HG02938 (cell line): ENCODE measurements around the gene SEPTIN3.
"Not testable (repeated sequence)": the region's sequence is repeated elsewhere in the genome, so short reads cannot be mapped to it uniquely, and the experiment has no call there.

Source experiments
- ATAC-seq: cut with Tn5 transposase; IDR thresholded peaks from one replicate; pipeline ENCODE4 v1.9.1; 2021; ENCODE audit warnings: mild to moderate bottlenecking, moderate library complexity; ENCODE audit not compliant: unreplicated experiment

The SEPTIN3 gene

GRCh38 chr22:41939981-41940831, 29.0 kb upstream of the SEPTIN3 start:
- ATAC-seq = peak; percentile 38

GRCh38 chr22:41940832-41941765, 28.1 kb upstream of the SEPTIN3 start:
- ATAC-seq = peak; percentile 39

GRCh38 chr22:41943661-41944209, 25.5 kb upstream of the SEPTIN3 start:
- no peak for ATAC-seq

GRCh38 chr22:41946629-41947423, 22.4 kb upstream of the SEPTIN3 start, which contains the start of gene CENPM:
CENPM (minus strand) TSS chr22:41947152; CDS start chr22:41947076, 76 bp downstream.
- ATAC-seq = peak; percentile 77

GRCh38 chr22:41947424-41948080, 21.7 kb upstream of the SEPTIN3 start:
- ATAC-seq = no peak

- ATAC-seq = no peak
Observed at GRCh38 chr22:41948142-41948541, 21.1 kb upstream of the SEPTIN3 start.

- not testable (repeated sequence) for ATAC-seq
Observed at GRCh38 chr22:41948928-41949296, 20.3 kb upstream of the SEPTIN3 start.

- ATAC-seq = no peak
Observed at GRCh38 chr22:41949297-41949965, 19.8 kb upstream of the SEPTIN3 start.

- ATAC-seq = no peak
Observed at GRCh38 chr22:41951898-41952474, 17.3 kb upstream of the SEPTIN3 start, which contains the start of gene SMIM45. SMIM45 (plus strand) TSS chr22:41952150.

- no peak for ATAC-seq
Observed at GRCh38 chr22:41952713-41953112, 16.5 kb upstream of the SEPTIN3 start.

- no peak for ATAC-seq
Observed at GRCh38 chr22:41957941-41958556, 11.2 kb upstream of the SEPTIN3 start.

GRCh38 chr22:41963453-41964111, 5.7 kb upstream of the SEPTIN3 start:
- no peak for ATAC-seq

GRCh38 chr22:41964112-41964491, 5.1 kb upstream of the SEPTIN3 start:
- no peak for ATAC-seq

- ATAC-seq = no peak
Observed at GRCh38 chr22:41966225-41966606, 3.0 kb upstream of the SEPTIN3 start.

- ATAC-seq = no peak
Observed at GRCh38 chr22:41966607-41967240, 2.5 kb upstream of the SEPTIN3 start.

- no peak for ATAC-seq
Observed at GRCh38 chr22:41968601-41969000, 642 bp upstream of the SEPTIN3 start.

GRCh38 chr22:41970601-41971000, 1.4 kb downstream of the SEPTIN3 start:
- ATAC-seq = no peak

GRCh38 chr22:41971431-41971830, 2.2 kb downstream of the SEPTIN3 start:
- no peak for ATAC-seq
